Breast epithelium (tissue), 3 donors: ENCODE measurements around the gene ADA.

Source experiments
- POLR2A ChIP-seq: fragments of 450-650 bp; IDR thresholded peaks from one replicate; pipeline ENCODE4 v1.6.1; 2016; ENCODE audit warnings: antibody characterized with exemption, mild to moderate bottlenecking, moderate library complexity
- TF ChIP-seq, protein P1 (sequence below), 3 donors: fragments of 450-650 bp; IDR thresholded peaks; one replicate each; pipeline ENCODE4 v1.5.1; 2016 to 2017; ENCODE audit warnings: antibody characterized with exemption in 3 of 3, mild to moderate bottlenecking in 3 of 3, moderate library complexity in 3 of 3

DNA sequence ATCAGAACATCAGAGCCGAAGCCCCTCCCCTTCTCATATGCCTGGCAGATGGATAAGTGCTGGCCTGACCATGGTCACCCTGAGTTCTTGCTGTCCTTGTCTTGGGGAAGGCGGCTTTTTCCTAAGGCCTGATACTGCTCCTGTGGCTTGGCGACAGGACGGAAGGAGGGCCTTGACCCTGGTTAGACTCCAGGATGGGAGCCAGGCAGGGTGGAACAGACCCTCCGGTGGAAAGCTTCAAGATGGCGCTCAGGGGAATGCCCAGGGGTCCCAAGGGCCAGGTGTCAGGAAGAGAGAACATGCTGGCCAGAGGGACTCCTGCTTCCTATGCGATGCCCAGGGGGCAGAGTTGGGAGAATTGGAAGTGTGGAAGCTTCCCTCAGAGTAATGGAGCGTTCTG lies 29.6 kb downstream of the ADA start:
- TF ChIP-seq, protein P1, sequence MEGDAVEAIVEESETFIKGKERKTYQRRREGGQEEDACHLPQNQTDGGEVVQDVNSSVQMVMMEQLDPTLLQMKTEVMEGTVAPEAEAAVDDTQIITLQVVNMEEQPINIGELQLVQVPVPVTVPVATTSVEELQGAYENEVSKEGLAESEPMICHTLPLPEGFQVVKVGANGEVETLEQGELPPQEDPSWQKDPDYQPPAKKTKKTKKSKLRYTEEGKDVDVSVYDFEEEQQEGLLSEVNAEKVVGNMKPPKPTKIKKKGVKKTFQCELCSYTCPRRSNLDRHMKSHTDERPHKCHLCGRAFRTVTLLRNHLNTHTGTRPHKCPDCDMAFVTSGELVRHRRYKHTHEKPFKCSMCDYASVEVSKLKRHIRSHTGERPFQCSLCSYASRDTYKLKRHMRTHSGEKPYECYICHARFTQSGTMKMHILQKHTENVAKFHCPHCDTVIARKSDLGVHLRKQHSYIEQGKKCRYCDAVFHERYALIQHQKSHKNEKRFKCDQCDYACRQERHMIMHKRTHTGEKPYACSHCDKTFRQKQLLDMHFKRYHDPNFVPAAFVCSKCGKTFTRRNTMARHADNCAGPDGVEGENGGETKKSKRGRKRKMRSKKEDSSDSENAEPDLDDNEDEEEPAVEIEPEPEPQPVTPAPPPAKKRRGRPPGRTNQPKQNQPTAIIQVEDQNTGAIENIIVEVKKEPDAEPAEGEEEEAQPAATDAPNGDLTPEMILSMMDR (IDR thresholded peaks at IDR 0.05), result no peak
- no peak for TF ChIP-seq POLR2A
